Kidney tubule cell (primary cell): ENCODE data around the gene C16orf78.
"Not testable (repeated sequence)": the region's sequence is repeated elsewhere in the genome, so short reads cannot be mapped to it uniquely, and the experiment has no call there.

Experiments
- DNase-seq: peaks from one replicate; pipeline ENCODE4 v3.0.0-alpha.2; 2018; ENCODE audit warnings: low spot score

C16orf78 gene

DNA sequence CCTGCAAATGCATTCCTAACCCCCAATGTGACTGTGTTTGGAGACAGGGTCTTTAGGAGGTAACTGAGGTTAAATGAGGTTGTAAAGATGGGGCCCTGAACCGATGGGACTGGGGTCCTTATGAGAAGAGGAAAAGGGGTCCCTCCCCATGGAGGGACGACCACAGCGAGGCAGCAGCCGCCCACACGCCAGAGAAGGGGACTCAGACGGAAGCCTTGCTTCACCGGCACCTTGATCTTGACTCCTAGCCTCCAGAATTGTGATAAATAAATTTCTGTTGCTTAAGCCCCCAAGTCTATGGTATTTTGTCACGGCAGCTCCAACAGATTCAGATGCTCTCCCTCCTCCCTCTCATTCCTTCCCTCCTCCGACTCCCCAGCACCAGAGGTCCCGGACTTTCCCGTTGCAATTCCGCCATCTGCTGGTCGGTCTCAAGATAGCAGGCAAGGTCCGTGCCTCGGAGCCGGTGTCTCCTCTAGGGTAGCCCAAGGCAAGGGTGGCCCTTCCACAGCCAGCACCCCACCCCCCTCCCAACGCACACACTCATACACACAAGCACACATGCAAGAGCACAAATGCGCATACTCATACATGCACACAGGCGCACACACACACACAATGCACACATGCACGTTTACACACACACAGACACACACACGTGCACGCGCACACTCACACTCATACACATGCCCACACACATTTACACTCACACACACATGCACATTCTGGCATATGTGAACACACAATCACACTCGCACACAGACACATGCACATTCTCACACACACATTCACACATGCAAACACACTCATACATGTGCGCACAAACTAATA lies 23.1 kb upstream of the C16orf78 start:
- peak; percentile 45 for DNase-seq

DNA sequence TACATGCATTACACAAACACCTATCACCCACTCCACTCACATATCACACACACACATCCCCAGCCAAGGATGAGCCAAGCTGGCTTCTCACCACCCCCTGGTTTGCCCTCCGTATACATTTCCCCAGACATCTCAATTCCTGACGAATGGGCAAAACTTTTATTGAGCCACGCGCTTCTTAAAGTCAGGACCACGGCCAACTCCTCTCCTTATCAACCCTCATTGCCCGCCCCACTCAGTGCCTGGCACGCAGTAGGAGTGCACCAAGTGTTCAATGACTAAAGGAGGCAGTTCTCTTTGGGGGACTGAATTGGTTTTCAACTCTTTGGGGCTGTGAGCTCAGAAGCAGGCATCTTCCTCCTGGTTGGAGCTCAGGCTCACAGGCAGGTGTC lies 22.5 kb upstream of the C16orf78 start:
- no peak for DNase-seq

GRCh38 chr16:49352892-49353291 lies 20.7 kb upstream of the C16orf78 start:
- DNase-seq = no peak

DNA sequence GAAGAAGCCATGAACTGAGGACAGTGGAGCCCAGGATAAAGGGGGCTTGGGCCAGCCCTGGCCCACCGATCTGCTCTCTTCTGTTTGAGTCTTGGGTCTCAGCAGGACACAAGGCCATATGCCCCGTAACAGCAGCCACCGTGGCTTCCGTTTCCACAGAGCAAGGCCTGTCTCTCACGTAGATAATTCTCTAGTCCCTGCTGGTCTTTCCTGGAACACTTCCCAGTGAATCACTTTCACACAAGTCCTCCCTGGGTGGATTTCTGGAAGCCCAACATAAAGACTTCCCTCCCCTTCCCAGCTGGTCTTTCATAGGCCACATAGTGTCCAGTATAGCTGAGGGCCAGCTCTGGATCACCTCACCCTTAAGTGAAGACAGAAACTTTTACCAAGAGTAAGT lies 19.9 kb upstream of the C16orf78 start:
- DNase-seq = no peak

- no peak for DNase-seq
These were observed 19.5 kb upstream of the C16orf78 start for GRCh38 chr16:49354101-49354500.

- no peak for DNase-seq
These were observed 18.6 kb upstream of the C16orf78 start for GRCh38 chr16:49354991-49355390.

GRCh38 chr16:49355933-49356665 lies 17.5 kb upstream of the C16orf78 start:
- no peak for DNase-seq

- DNase-seq = no peak
These were observed 16.7 kb upstream of the C16orf78 start for GRCh38 chr16:49356728-49357488.

- DNase-seq = no peak
These were observed 14.0 kb upstream of the C16orf78 start for GRCh38 chr16:49359591-49359990.

DNA sequence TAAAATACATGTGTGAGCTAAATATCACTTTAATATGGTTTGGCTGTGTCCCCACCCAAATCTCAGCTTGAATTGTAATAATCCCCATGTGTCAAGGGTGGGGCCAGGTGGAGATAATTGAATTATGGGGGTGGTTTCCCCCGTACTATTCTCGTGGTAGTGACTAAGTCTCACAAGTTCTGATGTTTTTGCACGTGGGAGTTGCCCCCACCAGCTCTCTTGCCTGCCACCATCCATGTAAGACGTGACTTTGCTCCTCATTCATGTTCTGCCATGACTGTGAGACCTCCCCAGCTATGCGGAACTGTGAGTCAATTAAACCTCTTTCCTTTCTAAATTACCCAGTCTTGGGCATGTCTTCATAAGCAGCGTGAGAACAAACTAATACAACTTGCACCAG lies 11.9 kb upstream of the C16orf78 start:
- not testable (repeated sequence) for DNase-seq

GRCh38 chr16:49362230-49362629 lies 11.4 kb upstream of the C16orf78 start:
- DNase-seq = no peak

GRCh38 chr16:49365711-49366509 lies 7.7 kb upstream of the C16orf78 start:
- no peak for DNase-seq

DNA sequence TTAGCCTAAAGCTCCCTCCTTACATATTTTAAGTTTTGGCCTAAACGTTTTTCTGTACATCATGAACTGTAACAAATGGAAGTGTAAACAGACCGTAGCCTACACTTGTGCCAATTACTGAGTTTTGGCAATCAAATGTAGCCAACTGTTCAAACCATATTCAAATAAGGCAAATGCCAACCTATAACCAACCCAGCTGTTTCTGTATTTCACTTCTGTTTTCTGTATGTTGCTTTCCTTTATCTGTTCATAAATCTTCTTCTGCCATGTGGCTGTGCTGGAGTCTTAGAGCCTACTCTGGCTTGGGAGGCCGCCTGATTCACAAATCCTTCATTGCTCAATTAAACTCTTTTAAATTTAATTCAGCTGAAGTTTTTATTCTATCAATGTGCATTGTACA lies 6.9 kb upstream of the C16orf78 start:
- no peak for DNase-seq

- no peak for DNase-seq
These were observed 3.7 kb upstream of the C16orf78 start for GRCh38 chr16:49369651-49370611.

- no peak for DNase-seq
These were observed 2.6 kb downstream of the C16orf78 start for GRCh38 chr16:49376206-49376605.

DNA sequence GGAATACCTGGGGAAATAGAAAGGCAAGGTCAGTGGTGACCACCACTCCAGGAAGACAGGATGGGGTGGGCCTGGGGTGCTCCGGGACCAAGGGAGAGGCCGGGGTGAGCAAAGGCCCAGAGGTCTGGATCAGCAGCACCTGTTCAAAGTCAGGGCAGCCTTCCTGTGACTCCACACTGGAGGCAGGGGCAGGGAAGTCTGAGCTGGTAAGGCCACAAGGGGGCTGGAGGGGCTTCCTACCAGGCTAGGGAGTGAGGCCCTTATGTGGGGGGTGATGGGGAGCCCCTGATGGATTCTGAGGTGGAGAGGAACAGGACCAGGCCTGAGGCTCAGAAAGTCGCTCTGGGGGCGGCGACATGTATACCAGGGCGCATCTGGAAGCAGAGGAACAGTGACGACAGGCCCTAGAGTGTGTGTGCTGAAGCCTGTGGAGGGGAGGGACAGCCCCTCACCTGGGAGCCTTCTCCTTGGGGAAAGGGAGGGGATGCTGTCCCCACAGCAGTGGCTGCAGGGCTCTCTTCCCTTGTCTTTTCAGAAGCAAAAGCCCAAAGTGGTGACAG lies 3.7 kb downstream of the C16orf78 start:
- no peak for DNase-seq

DNA sequence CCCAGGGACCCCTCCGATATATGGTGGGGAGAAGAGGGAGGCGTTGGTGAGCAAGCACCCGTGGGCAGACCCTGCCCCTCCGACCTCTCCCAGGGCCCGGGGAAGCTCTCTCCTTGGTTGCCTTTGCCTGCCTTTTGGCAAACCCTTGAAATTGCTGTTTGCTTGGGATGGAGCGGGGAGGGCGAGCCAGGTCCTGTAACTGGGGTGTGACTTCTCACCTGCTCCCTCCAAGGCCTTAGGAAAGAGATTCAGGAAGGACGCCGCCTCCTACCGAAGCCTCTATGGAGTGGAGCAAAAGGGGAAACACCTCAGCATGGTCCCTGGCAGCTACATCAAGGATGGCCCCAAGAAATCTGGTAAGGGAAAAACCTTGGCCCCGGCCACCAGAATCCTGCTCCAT lies 4.6 kb downstream of the C16orf78 start:
- no peak for DNase-seq

DNA sequence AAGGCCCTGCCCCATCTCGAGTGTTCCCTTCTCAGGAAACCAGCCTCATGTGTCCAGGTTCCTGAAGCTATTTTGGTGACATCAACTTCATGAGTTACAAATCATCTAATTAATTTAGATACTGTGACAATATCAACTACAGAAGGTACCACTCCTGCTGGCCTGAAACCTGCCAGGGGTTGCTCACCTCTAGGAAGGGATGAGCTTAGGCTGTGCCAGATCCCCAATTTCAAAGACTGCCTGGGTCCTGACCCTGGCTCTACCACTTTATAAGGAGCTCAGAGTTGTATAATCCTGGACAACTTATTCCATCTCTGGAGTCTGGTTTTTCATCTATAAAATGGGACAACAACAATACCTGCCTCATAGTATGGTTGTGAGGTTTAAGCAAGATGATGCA lies 5.2 kb downstream of the C16orf78 start:
- no peak for DNase-seq

DNA sequence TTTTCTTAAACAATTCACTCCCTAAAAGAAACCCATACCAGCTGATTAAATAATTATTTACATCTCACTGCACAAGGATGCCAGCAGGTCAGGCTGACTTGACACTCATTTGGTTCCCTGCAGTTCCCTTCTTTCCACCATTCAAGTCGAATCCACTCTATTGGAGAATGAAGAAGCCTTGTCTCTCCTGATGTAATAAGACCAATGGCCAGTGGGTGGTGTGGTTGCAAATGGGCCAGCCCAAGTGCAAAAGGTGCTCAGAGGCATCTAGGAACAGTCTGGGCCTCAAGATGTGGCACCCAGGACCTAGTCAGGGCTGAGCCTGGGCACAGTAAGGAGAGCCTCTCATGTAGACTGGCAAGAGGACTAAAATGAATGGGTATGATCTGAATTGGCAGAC lies 9.3 kb downstream of the C16orf78 start:
- DNase-seq = no peak

DNA sequence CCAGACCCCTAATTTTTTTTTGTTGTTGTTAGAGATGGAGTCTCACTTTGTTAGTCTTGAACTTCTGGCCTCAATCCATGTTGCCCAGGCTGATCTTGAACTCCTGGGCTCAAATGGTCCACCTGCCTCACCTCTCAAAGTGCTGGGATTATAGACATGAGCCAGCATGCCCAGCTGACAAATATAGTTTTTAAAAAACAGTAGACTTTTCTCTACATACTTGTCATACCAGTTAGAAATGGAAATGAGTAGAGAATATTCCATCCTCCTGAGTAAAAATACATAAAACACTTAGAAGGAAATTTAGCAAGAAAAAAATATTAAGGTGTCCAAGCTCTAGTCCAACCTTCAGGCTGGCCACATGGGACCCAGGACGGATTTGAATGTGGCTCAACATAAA lies 21.4 kb downstream of the C16orf78 start:
- no peak for DNase-seq
